Nephron progenitor cell (in vitro differentiated cells): ENCODE results near the gene PERP.

Experiments used
- DNase-seq: peaks from one replicate; pipeline ENCODE4 v3.0.0; 2021
- H3K27ac Mint-ChIP-seq: 2 replicates; pipeline ENCODE4 v1.8.0; 2021; ENCODE audit warnings: mild to moderate bottlenecking, moderate library complexity, mixed read lengths
- H3K27me3 Mint-ChIP-seq: 2 replicates; pipeline ENCODE4 v1.8.0; 2021; ENCODE audit warnings: mild to moderate bottlenecking, low read depth, mixed read lengths; ENCODE audit not compliant: poor library complexity
- H3K36me3 Mint-ChIP-seq: 2 replicates; pipeline ENCODE4 v1.8.0; 2021; ENCODE audit warnings: low read depth, mixed read lengths
- H3K4me1 Mint-ChIP-seq: 2 replicates; pipeline ENCODE4 v1.8.0; 2021; ENCODE audit warnings: mixed read lengths
- H3K4me3 Mint-ChIP-seq: 2 replicates; pipeline ENCODE4 v1.8.0; 2021; ENCODE audit warnings: mild to moderate bottlenecking, moderate library complexity, mixed read lengths
- H3K9me3 Mint-ChIP-seq: 2 replicates; pipeline ENCODE4 v1.8.0; 2021; ENCODE audit warnings: mild to moderate bottlenecking, moderate library complexity, mixed read lengths
- TF ChIP-seq, protein P1 (sequence below): fragments of 200-600 bp; sonication (generic); IDR thresholded peaks from 2 replicates; pipeline ENCODE4 v1.5.0; 2021; ENCODE audit warnings: antibody characterized with exemption

The PERP gene

DNA sequence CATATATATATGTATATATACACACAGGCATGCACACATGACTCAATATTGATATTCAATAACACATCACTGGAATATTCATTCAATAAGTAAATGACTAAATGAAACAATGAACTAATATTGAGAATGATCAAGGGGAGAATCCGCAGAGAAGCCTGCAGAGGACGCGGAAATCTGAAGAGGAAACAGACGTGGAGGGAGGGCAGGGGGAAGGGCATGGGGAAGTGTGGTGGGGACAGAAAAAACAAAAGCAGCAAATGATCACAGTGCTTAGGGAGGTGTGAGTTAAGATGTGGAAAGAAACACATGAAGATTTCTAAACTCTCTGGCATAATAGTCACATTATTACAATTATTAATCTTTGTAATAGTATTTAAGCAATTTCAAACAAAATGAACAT is 14.5 kb downstream of the PERP start:
- TF ChIP-seq, protein P1, sequence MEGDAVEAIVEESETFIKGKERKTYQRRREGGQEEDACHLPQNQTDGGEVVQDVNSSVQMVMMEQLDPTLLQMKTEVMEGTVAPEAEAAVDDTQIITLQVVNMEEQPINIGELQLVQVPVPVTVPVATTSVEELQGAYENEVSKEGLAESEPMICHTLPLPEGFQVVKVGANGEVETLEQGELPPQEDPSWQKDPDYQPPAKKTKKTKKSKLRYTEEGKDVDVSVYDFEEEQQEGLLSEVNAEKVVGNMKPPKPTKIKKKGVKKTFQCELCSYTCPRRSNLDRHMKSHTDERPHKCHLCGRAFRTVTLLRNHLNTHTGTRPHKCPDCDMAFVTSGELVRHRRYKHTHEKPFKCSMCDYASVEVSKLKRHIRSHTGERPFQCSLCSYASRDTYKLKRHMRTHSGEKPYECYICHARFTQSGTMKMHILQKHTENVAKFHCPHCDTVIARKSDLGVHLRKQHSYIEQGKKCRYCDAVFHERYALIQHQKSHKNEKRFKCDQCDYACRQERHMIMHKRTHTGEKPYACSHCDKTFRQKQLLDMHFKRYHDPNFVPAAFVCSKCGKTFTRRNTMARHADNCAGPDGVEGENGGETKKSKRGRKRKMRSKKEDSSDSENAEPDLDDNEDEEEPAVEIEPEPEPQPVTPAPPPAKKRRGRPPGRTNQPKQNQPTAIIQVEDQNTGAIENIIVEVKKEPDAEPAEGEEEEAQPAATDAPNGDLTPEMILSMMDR = no peak
- H3K4me3 Mint-ChIP-seq = no peak overlapping the region

DNA sequence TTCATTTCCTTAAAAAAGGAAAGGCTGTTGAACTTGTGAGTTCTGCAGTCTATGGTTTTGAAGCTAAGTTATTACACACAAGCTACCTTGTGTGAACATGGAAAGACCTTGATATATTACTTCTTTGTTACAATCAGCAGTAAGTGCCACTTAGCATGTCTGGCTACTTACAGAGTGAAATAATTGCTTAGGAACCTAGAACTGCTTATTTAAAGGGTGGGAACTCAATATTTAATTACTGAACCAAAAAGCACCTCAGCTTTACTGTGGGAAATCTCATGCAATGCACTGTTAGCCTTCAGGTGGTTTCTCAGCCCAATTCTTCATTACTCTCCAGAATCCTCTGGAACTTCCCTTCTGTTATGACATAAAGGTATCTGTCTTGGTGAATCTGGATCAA is 17.9 kb downstream of the PERP start:
- Mint-ChIP-seq H3K27ac (no peak overlapping the region), H3K36me3 (peaks cover 25% of the 10 kb centered on the region), H3K4me1 (peaks cover 10% of the 10 kb centered on the region)

More for the DNA sequence above, 14.5 kb downstream of the PERP start:
- peaks cover 46% of the 10 kb centered on the region for H3K36me3 Mint-ChIP-seq
- DNase-seq = no peak
- H3K4me1 Mint-ChIP-seq = peaks cover 5% of the 10 kb centered on the region
- H3K27ac Mint-ChIP-seq = no peak overlapping the region
- H3K9me3 Mint-ChIP-seq = no peaks in the 10 kb centered on the region
- H3K27me3 Mint-ChIP-seq = no peaks in the 10 kb centered on the region

DNA sequence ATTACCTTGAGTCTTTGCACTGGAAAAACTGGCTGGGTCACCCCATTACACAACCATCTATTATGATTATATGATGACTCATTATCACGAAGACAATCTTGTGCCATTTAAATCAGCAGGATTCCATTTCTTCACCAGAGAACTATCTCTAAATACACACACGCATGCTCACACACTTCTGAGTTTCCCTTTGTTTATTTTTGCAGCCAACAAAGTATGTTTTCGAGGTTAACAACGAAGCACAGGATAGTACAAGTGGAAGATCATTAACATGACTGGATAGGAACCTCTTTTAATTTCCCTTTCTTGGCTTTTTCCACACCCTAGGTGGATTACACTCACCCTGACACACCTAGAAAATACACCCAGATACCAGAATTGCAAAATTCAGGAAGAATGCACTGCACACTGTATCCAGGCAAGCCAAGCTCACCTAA is 18.9 kb downstream of the PERP start:
- Mint-ChIP-seq H3K9me3 (no peaks in the 10 kb centered on the region), H3K4me1 (peaks cover 10% of the 10 kb centered on the region), H3K36me3 (peaks cover 19% of the 10 kb centered on the region), H3K27ac (no peak overlapping the region), H3K4me3 (no peak overlapping the region), H3K27me3 (no peaks in the 10 kb centered on the region)
- TF ChIP-seq, protein P1 = no peak
- DNase-seq = no peak

More for the DNA sequence above, 17.9 kb downstream of the PERP start:
- Mint-ChIP-seq H3K27me3 (no peaks in the 10 kb centered on the region), H3K4me3 (no peak overlapping the region), H3K9me3 (no peaks in the 10 kb centered on the region)
- TF ChIP-seq, protein P1 = no peak
- DNase-seq = no peak

DNA sequence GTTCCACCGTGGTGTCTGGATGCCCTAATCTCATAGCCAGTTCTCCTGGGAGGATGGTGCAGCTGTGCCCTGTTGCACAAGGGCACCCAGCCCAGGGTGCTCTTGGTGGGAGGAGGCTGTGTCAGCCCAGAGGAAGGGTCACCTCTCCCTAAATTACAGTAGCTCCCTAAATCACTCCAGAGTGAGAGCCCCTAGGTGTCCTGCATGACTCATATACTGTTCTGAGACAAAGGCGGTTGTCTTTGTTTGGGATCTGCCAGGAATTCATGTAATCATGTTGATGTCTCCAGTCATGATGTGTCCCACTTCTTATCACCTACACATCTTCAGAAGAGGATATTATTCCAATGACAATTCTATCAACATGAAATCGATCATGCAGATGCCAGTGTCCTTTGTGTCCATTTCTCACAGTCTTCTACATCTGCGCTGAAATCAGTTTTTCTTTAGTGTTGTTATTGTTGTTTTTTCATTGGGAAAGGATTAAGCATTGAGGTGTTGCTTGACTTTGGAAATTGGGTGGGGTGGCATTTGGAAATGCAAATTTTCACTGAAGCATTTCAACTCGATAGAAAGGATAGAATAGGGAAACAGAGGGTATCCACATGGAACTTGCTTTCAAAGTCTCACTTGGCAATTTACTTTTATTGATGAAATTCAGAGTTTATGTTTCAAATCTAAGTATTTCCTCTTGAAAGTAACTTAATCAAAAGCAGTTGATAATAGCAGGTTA is 19.5 kb downstream of the PERP start:
- no peak overlapping the region for H3K4me3 Mint-ChIP-seq

GRCh38 chr6:138086573-138087196 is 20.5 kb downstream of the PERP start:
- no peaks in the 10 kb centered on the region for H3K9me3 Mint-ChIP-seq
- DNase-seq = no peak
- H3K36me3 Mint-ChIP-seq = peaks cover 10% of the 10 kb centered on the region
- H3K4me3 Mint-ChIP-seq = no peak overlapping the region
- H3K4me1 Mint-ChIP-seq = peaks cover 10% of the 10 kb centered on the region
- TF ChIP-seq, protein P1 = no peak
- no peaks in the 10 kb centered on the region for H3K27me3 Mint-ChIP-seq
- no peak overlapping the region for H3K27ac Mint-ChIP-seq

More for the DNA sequence above, 19.5 kb downstream of the PERP start:
- H3K9me3 Mint-ChIP-seq = no peaks in the 10 kb centered on the region
- TF ChIP-seq, protein P1 = no peak
- DNase-seq = no peak
- no peak overlapping the region for H3K27ac Mint-ChIP-seq
- no peaks in the 10 kb centered on the region for H3K27me3 Mint-ChIP-seq
- peaks cover 10% of the 10 kb centered on the region for H3K4me1 Mint-ChIP-seq
- peaks cover 15% of the 10 kb centered on the region for H3K36me3 Mint-ChIP-seq

DNA sequence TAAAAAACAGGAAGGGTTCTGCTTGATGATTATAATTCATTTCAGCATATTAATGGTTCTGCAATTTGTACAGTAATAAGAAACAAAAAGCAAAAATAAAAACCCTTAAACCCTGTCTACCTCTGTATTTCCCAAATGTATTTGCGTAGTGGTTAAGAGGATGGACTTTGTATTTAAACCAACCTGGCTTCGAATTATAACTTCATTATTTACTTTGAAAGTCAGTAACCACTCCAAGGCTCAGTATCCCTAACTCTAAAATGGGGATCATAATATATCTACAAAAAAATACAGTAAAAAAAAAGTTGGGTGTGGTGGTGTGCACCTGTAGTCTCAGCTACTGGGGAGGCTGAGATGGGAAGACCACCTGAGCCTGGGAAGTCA is 21.4 kb downstream of the PERP start:
- Mint-ChIP-seq H3K36me3 (peaks cover 1% of the 10 kb centered on the region), H3K4me3 (no peak overlapping the region), H3K27ac (no peak overlapping the region), H3K27me3 (no peaks in the 10 kb centered on the region), H3K9me3 (peaks cover 5% of the 10 kb centered on the region), H3K4me1 (peaks cover 10% of the 10 kb centered on the region)
- no peak for DNase-seq
- TF ChIP-seq, protein P1 = no peak
